Bronchial epithelial cell (primary cell): Measurements from ENCODE around the gene IGF1R. TPM values are rescaled to one million over a fixed set of nuclear protein-coding genes. Genes with fewer than 3 reads are reported as not detected.

Experiments
- DNase-seq: peaks from one replicate; pipeline ENCODE4 v3.0.0-alpha.2; 2010; ENCODE audit warnings: low read depth
- FAIRE-seq: peaks from 2 replicates; lab custom pipeline; 2011; peaks lifted over from hg19 to GRCh38; lab: Jason Lieb, UNC
- H3K27me3 ChIP-seq: 2 replicates; pipeline ENCODE4 v1.5.1; 2011; ENCODE audit warnings: low read length; ENCODE audit not compliant: control insufficient read depth, insufficient read depth
- H3K36me3 ChIP-seq: 2 replicates; pipeline ENCODE4 v1.5.1; 2011; ENCODE audit warnings: low read length; ENCODE audit not compliant: control insufficient read depth, insufficient read depth
- H3K4me3 ChIP-seq: 2 replicates; pipeline ENCODE4 v1.5.1; 2011; ENCODE audit warnings: mild to moderate bottlenecking, low read depth, low read length, control low read depth
- CTCF ChIP-seq: IDR thresholded peaks from 2 replicates; pipeline ENCODE4 v1.5.1; 2011; ENCODE audit warnings: mild to moderate bottlenecking, moderate library complexity, low read length, control low read depth, inconsistent platforms; ENCODE audit not compliant: insufficient read depth, severe bottlenecking
- total RNA-seq: library from RNA; depleted of rRNA; stranded (reverse); fragments of >200 nt; gene quantifications from 2 replicates; pipeline ENCODE4 v1.2.1, GENCODE V29; 2014

The IGF1R gene
- total RNA-seq, 1 donor from 2014 or later, result 39.5 TPM

GRCh38 chr15:98815207-98815606 lies 166.9 kb downstream of the IGF1R start:
- DNase-seq, result no peak

GRCh38 chr15:98817745-98818144 lies 169.4 kb downstream of the IGF1R start:
- Histone ChIP-seq H3K4me3 (no peak overlapping the region), H3K27me3 (no peaks in the 10 kb centered on the region), H3K36me3 (no peaks in the 10 kb centered on the region)
- FAIRE-seq, result no peak
- TF ChIP-seq CTCF, result no peak
- DNase-seq, result no peak

More at GRCh38 chr15:98815207-98815606, 166.9 kb downstream of the IGF1R start:
- no peaks in the 10 kb centered on the region for H3K36me3 ChIP-seq
- no peak overlapping the region for H3K4me3 ChIP-seq
- H3K27me3 ChIP-seq, result no peaks in the 10 kb centered on the region
- no peak for TF ChIP-seq CTCF
- peak; percentile 43 for FAIRE-seq

GRCh38 chr15:98823012-98823458 lies 174.7 kb downstream of the IGF1R start:
- FAIRE-seq (peak; percentile 50), DNase-seq (peak; percentile 93)
- no peak for TF ChIP-seq CTCF
- H3K36me3 ChIP-seq, result peaks cover 1% of the 10 kb centered on the region
- H3K4me3 ChIP-seq, result no peak overlapping the region
- H3K27me3 ChIP-seq, result no peaks in the 10 kb centered on the region

GRCh38 chr15:98823616-98824015 lies 175.3 kb downstream of the IGF1R start:
- peaks cover 1% of the 10 kb centered on the region for H3K36me3 ChIP-seq
- FAIRE-seq (no peak), DNase-seq (no peak)

GRCh38 chr15:98824595-98824994 lies 176.3 kb downstream of the IGF1R start:
- TF ChIP-seq CTCF, result no peak
- DNase-seq, result no peak
- FAIRE-seq, result no peak
- no peaks in the 10 kb centered on the region for H3K27me3 ChIP-seq
- no peak overlapping the region for H3K4me3 ChIP-seq
- peaks cover 2% of the 10 kb centered on the region for H3K36me3 ChIP-seq

More at GRCh38 chr15:98823616-98824015, 175.3 kb downstream of the IGF1R start:
- Histone ChIP-seq H3K4me3 (no peak overlapping the region), H3K27me3 (no peaks in the 10 kb centered on the region)
- TF ChIP-seq CTCF, result no peak

GRCh38 chr15:98826658-98827057 lies 178.3 kb downstream of the IGF1R start:
- Histone ChIP-seq H3K27me3 (no peaks in the 10 kb centered on the region), H3K4me3 (no peak overlapping the region), H3K36me3 (peaks cover 5% of the 10 kb centered on the region)
- DNase-seq (no peak), FAIRE-seq (no peak)
- no peak for TF ChIP-seq CTCF
